ENCODE measurements around the gene ICAM2.

The ICAM2 gene

GRCh38 chr17:64008830-64009229, 11.6 kb downstream of the ICAM2 start:
- DNase-seq: peak; percentile 18

GRCh38 chr17:64008346-64008745, 12.1 kb downstream of the ICAM2 start:
- DNase-seq: peak; percentile 17

- peak; percentile 16 for DNase-seq
Measured at GRCh38 chr17:64007838-64008282, 12.6 kb downstream of the ICAM2 start.

DNA sequence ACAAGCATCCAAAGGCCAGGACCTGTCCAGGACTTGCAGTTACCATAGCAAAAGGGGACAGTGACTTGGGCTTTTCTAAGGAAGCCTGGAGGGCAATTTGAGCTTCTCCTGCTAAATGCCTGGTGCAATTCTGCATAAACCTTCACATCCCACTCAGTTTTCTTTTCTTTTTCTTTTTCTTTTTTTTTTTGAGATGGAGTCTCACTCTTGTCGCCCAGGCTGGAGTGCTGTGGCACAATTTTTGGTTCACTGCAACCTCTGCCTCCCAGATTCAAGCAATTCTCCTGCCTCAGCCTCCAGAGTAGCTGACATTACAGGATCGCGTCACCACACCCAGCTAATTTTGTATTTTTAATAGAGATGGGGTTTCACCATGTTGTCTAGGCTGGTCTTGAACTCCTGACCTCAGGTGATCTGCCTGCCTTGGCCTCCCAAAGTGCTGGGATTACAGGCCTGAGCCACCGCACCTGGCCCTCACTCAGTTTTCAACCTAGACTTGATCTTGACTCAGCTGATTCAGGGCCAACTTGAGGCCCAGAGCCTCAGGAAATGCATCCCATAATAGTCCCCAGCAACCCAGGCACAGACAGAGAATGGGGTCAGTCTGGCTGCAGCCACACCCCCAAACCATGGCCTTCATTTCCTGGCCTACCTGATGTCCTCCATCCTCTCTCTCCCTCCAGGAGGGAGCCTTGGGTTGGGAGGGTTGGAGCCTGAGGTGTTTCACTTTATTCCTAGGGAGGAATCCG, 13.2 kb downstream of the ICAM2 start:
- DNase-seq: peak; percentile 13

GRCh38 chr17:64006361-64007088, 13.9 kb downstream of the ICAM2 start:
- peak; percentile 16 for DNase-seq

DNA sequence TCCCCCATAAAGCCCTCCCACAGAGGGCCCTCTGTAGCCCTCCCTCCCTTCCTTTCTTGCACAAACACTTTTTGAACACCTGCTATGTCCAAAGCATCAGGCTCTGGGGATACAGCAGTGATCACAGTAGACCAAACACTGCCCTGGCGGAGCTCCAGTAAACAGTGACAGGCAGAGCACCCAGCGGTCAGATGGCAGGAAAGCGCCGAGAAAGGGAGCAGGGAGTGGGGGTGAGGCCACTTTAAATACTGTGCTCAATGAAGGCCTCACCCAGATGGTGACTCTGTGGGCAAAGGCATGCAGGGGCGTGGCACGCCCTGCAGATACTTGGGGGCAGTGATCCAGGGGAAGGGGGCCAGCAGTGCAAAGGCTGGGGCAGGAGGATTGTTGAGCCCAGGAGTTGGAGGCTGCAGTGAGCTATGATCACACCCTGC, 14.7 kb downstream of the ICAM2 start:
- DNase-seq: no peak

DNA sequence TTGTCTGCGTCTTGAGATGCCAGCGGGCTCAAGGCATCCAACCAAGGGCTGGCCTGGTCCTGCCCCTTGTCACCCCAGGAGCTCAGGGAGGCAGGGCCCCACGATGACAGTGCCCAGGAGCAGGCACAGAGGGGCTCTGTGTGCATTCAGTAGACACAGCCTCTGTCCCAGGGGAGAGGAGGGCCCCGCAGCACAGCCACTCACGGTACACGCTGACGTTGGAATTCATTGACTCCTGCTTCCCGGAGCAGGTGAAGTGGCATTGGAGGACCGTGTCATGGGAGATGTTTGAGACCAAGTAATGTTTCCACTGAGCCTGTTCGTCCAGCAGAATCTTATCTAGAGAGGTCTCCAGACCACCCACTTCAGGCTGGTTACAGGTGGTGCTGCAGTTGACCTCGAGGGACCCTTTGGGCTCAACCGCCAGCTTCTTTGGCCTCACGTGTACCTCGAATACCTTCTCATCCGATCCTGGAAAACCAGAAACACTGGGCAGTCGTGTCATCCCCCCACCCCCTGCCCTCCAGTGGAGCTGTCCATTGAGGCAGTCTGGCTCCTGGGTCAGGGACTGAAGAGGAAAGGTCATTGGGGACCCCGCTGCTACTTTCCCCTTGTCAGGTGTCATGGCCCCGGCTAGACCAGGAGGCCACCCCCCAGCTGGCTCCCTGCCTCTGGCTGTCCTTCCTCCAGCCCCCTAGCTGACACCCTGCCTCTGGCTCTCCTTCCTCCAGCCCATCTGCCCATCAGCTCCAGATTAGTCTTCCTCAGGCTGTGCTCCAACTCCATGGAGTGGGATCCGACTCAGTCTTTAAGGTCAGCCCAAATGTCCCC, 15.3 kb downstream of the ICAM2 start:
- DNase-seq: peak; percentile 9

GRCh38 chr17:64004218-64004770, 16.1 kb downstream of the ICAM2 start:
- DNase-seq: no peak

GRCh38 chr17:64003526-64004121, 16.8 kb downstream of the ICAM2 start:
- DNase-seq: peak; percentile 14

DNA sequence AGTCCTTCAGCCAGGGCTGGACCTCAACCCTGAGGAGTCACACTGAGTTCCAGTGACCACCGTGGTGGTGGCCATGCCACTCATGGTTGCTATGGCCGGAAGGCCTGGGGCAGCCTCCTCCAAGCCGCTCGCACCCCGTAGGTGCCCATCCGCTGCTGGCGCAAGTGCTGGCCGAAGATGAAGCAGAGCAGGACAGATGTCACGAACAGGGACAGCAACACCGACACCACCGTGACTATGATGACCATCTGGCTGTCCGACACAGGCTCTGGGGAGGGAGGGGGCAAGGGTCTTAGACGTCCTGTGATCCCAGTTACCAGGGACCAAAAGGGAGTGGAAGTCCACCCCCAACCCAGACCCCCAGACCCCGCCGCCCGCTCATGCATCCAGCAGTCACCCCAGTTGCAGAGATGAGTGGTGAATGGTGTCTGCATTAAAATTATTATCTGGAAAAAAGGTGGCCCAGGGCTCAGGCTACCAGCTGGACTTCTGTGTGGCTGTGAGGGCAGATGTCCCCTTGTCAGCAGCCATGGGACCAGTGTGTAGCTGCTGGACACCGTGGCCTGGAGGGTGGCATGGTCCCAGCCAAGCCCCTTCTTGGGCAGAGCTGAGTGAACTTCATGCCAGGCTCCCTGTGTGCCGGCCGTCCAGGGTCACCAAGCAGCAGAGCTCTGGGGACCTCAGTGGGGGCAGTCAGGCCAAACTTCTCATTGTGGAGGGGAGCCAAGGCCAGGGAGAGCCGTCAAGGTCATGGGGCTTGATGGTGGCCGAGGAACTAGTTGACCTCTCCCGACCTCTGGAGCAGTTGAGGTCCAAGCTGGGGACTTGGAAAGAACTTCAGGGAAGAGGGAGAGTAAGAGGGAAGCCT, 17.5 kb downstream of the ICAM2 start:
- DNase-seq: peak; percentile 14

GRCh38 chr17:64001763-64002529, 18.5 kb downstream of the ICAM2 start:
- peak; percentile 21 for DNase-seq

GRCh38 chr17:64001091-64001579, 19.3 kb downstream of the ICAM2 start:
- DNase-seq: peak; percentile 20

- DNase-seq: peak; percentile 23
Measured at GRCh38 chr17:63999680-64000531, 20.5 kb downstream of the ICAM2 start.

DNA sequence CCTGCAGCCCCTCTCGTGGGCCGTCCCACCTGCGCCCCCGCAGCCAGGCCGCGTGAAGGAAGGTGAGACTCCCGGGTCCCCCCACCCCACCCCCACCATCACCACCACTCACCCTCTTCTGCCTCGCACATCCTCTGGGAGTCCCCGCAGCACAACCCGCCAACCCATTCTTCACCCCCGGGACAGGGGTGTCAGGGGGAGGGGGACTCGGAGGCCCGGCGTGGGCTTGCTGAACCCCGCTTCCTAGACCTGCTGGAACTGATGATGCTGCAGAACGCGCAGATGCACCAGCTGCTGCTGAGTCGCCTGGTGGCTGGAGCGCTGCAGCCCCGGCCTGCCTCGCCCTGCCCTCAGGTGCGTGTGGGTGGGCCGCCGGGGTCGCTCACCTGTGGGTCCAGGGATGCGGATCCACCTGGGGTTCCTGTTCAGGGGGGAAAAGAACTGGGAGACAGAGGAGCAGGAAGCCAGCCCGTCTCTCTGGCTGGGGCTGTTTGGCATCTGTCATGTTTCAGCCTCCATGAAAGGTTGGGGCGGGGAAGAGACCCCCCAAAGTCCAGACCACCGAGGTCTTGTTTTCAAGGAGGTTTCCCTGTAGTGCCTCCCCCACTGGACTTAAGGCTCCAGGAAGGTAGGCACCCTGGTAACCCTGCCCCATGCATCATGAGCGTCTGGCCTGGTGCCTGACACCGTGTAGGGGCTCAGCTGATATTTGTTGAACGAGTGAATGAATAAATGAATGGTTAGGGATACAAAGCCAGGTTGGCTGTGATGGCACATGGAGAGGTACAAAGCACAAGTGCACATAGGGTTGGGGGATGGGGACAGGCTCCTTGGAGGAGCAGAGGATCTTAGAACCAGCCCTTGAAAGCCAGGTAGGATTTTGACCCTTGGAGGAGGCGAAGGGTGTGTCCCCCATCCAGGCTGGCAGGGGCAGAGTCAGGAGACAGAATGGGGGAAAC, 21.4 kb downstream of the ICAM2 start:
- peak; percentile 35 for DNase-seq

GRCh38 chr17:63998050-63998720, 22.2 kb downstream of the ICAM2 start, which contains the start of gene PRR29:
Gene PRR29, plus strand, starts transcription at chr17:63998351. Its CDS starts 14 bp downstream, at chr17:63998365.
- peak; percentile 78 for DNase-seq

- no peak for DNase-seq
Measured at GRCh38 chr17:63997341-63998048, 22.9 kb downstream of the ICAM2 start.

Data from activated T-cell treated with anti-CD3 and anti-CD28 coated beads, Interleukin-2, amount 50 U/mL, for 1 hour (primary cell).